ENCODE measurements around the gene FGF6.

DNA sequence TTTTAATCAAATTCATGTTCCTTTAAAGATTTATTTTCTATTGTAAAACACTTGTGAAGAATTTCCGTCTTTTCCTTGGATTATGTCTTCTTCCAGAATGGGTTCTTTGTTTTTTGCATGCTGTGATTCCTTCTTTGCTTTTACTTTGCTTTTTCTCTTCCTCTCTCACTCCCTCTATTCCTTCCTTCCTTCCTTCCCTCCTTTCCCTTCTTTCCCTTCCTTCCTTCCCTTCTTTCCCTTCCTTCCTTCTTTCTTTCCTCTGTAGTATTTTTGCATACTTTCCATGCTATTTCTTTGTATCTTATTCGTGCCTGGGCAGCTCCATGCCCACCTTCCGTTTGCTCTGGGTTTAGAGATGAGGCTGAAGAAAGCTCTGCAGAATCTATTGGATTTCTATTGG lies 44.5 kb downstream of the FGF6 start:
- TF ChIP-seq YY1 (IDR thresholded peaks at IDR 0.05) (no peak), SP1 (IDR thresholded peaks at IDR 0.05) (no peak), HNF4G (IDR thresholded peaks at IDR 0.05) (no peak), TAF1 (conservative IDR thresholded peaks at IDR 0.05) (no peak)
- TF ChIP-seq, protein P1, sequence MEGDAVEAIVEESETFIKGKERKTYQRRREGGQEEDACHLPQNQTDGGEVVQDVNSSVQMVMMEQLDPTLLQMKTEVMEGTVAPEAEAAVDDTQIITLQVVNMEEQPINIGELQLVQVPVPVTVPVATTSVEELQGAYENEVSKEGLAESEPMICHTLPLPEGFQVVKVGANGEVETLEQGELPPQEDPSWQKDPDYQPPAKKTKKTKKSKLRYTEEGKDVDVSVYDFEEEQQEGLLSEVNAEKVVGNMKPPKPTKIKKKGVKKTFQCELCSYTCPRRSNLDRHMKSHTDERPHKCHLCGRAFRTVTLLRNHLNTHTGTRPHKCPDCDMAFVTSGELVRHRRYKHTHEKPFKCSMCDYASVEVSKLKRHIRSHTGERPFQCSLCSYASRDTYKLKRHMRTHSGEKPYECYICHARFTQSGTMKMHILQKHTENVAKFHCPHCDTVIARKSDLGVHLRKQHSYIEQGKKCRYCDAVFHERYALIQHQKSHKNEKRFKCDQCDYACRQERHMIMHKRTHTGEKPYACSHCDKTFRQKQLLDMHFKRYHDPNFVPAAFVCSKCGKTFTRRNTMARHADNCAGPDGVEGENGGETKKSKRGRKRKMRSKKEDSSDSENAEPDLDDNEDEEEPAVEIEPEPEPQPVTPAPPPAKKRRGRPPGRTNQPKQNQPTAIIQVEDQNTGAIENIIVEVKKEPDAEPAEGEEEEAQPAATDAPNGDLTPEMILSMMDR (IDR thresholded peaks at IDR 0.05; ENCODE audit: low read depth, low read length, missing input control) = no peak
- TF ChIP-seq, protein P2, sequence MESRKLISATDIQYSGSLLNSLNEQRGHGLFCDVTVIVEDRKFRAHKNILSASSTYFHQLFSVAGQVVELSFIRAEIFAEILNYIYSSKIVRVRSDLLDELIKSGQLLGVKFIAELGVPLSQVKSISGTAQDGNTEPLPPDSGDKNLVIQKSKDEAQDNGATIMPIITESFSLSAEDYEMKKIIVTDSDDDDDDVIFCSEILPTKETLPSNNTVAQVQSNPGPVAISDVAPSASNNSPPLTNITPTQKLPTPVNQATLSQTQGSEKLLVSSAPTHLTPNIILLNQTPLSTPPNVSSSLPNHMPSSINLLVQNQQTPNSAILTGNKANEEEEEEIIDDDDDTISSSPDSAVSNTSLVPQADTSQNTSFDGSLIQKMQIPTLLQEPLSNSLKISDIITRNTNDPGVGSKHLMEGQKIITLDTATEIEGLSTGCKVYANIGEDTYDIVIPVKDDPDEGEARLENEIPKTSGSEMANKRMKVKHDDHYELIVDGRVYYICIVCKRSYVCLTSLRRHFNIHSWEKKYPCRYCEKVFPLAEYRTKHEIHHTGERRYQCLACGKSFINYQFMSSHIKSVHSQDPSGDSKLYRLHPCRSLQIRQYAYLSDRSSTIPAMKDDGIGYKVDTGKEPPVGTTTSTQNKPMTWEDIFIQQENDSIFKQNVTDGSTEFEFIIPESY (IDR thresholded peaks at IDR 0.05) = no peak

Measured in liver (tissue), 3 donors.